Measurements from ENCODE around the gene GOPC.
"Not testable (repeated sequence)": the region's sequence is repeated elsewhere in the genome, so short reads cannot be mapped to it uniquely, and the experiment has no call there.

The GOPC gene

GRCh38 chr6:117518870-117519269 is 83.4 kb downstream of the GOPC start:
- no peak for DNase-seq (ENCODE audit: extremely low read depth in 1 of 2, low read depth in 1 of 2)

GRCh38 chr6:117517995-117518394 is 84.3 kb downstream of the GOPC start:
- not testable (repeated sequence) for DNase-seq (ENCODE audit: extremely low read depth in 1 of 2, low read depth in 1 of 2)

- DNase-seq (ENCODE audit: extremely low read depth in 1 of 2, low read depth in 1 of 2), result no peak
These were observed 87.0 kb downstream of the GOPC start for GRCh38 chr6:117515326-117515725.

- no peak for DNase-seq (ENCODE audit: extremely low read depth in 1 of 2, low read depth in 1 of 2)
These were observed 87.7 kb downstream of the GOPC start for GRCh38 chr6:117514655-117515054.

GRCh38 chr6:117513778-117514365 is 88.4 kb downstream of the GOPC start:
- no peak for DNase-seq (ENCODE audit: extremely low read depth in 1 of 2, low read depth in 1 of 2)

GRCh38 chr6:117512987-117513573 is 89.2 kb downstream of the GOPC start:
- no peak for DNase-seq (ENCODE audit: extremely low read depth in 1 of 2, low read depth in 1 of 2)

- no peak for DNase-seq (ENCODE audit: extremely low read depth in 1 of 2, low read depth in 1 of 2)
These were observed 90.1 kb downstream of the GOPC start for GRCh38 chr6:117512056-117512828.

All from stimulated activated CD8-positive, alpha-beta memory T cell treated with anti-CD3 and anti-CD28 coated beads, Interleukin-7, amount 100 ng/mL, for 48 hours (primary cell).